ENCODE results near the gene RCBTB2.
"Not testable (repeated sequence)": the region's sequence is repeated elsewhere in the genome, so short reads cannot be mapped to it uniquely, and the experiment has no call there.

RCBTB2 gene

GRCh38 chr13:48532506-48533499, at the start of gene RCBTB2:
Gene RCBTB2, minus strand, starts transcription at chr13:48533080. Its CDS starts 11,141 bp downstream, at chr13:48521939.
- peak within 1 kb of the TSS; percentile 63 for H3K4me3 ChIP-seq (ENCODE audit: low read depth, low read length)

DNA sequence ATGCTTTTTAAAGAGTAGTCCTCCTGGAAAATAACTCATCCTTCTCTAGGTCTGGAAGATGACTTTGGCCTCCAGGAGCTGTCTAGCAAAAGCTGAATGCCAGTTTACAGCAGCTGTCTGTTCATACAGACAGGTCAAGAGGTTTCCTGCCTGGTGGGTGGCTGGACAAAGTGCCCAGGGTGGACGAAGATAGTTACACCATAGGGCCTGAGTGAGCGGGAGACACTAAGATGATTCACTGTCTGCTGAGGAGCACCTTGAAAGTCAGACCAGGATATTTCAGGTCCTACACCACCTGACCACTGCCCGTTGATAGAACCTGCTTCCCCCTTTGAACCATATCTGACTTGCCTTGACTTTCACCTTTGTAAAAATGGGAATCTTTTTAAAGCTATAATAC, 49.2 kb upstream of the RCBTB2 start:
- no peak overlapping the region for H3K4me3 ChIP-seq (ENCODE audit: low read depth, low read length)

DNA sequence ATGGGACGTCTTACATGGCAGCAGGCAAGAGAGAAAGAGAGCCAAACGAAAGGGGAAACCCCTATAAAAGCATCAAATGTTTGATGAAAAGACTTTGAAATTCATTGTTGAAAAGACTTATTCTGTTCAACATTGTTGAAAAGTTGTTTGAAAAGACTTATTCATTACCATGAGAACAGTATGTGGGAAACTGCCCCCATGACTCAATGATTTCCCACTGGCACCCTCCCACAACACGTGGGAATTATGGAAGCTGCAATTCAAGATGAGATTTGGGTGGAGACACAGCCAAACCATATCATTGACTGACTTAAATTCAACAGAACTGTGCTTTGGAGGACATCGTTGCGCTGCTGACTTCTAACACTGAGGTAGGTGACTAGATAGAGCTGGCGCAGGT, 48.0 kb upstream of the RCBTB2 start:
- no peak overlapping the region for H3K4me3 ChIP-seq (ENCODE audit: low read depth, low read length)

GRCh38 chr13:48580185-48580803, 47.4 kb upstream of the RCBTB2 start:
- H3K4me3 ChIP-seq (ENCODE audit: low read depth, low read length), result no peak overlapping the region

DNA sequence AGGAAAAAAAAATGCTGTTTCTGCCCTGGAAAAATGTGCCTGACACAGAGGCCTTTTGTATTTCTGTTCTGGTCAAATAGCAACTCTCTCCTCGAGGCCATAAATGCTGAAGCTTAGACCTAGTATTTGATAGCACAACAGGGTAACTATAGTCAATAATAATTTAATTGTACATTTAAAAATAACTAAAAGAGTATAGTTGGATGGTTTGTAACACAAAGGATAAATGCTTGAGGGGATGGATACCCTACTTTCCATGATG, 47.0 kb upstream of the RCBTB2 start:
- H3K4me3 ChIP-seq (ENCODE audit: low read depth, low read length), result not testable (repeated sequence)

- H3K4me3 ChIP-seq (ENCODE audit: low read depth, low read length), result no peak overlapping the region
Measured at GRCh38 chr13:48579165-48579918, 46.5 kb upstream of the RCBTB2 start.

- no peak overlapping the region for H3K4me3 ChIP-seq (ENCODE audit: low read depth, low read length)
Measured at GRCh38 chr13:48578516-48579164, 45.8 kb upstream of the RCBTB2 start.

- no peak overlapping the region for H3K4me3 ChIP-seq (ENCODE audit: low read depth, low read length)
Measured at GRCh38 chr13:48576448-48577010, 43.6 kb upstream of the RCBTB2 start.

GRCh38 chr13:48575031-48575430, 42.2 kb upstream of the RCBTB2 start:
- no peak overlapping the region for H3K4me3 ChIP-seq (ENCODE audit: low read depth, low read length)

DNA sequence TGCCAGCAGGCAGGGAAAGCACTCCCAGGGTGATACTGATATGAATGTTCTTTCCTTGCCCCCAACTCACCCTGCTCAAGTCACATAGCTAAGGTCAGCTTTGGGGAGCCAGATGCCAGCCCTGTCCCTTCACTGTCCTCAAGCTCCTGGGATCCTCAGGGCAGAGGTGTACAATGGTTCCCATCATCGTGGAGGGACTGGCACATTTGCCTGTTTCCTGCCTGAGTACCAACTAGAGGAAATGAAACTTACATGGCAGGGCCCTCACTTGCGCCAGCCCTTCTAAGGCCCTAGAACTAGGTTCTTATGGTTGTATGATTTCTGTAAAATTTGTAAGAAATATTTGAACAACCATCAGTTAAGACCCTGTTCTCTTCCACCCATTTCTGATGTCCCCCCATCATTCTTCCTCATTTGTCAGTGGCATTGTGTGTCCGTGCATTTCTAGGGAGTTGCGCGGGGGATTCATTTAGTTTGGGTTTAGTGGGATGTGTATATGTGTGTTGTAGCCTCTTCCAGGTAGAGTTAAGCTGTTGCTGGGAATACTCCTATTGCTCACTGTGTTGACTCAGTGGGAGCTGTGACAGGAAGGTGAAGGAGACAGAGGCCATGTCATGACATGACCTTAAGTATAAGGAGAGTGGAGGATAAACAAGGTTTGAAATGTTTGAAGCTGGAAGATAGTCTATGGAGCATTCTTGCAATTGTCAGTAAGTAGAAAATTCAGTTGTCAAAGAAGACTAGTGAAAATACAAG, 41.3 kb upstream of the RCBTB2 start:
- H3K4me3 ChIP-seq (ENCODE audit: low read depth, low read length), result no peak overlapping the region

DNA sequence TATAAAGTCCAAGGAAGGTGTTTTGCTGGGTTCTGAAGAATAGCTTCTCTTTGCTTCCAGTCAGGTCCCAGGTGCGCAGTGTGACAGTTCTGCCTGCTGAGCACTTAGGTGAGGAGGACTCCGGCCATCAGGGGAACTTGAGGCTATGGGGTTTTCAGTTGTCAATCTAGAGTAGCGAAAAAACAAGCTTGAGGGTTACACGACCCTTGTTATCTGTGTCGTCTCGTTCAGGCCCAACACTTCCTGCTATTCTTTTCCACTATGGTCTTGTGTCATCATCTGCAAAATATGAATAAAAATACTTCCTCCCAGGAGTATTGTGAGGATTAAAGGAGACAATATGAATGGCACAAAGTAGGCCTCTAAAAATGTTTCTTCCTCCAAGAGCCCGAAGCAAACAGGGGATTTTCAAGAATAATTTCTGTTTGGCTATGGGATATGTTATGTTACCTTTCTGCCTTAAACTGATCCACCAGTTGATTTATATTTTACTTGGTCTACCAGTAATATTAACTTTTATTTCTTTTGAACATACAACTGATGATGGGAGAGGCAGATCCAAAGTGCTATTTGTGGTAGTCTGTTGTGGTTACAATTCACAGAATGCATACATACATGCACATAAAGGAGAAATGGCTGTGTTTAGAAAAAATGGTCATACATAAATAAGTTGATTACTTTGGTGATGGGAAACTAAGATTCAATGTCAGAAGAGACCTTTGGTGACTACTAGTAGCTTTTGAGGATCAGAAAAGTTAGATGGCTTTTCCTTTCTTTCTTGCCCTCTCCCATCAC, 40.5 kb upstream of the RCBTB2 start:
- no peak overlapping the region for H3K4me3 ChIP-seq (ENCODE audit: low read depth, low read length)

- no peak overlapping the region for H3K4me3 ChIP-seq (ENCODE audit: low read depth, low read length)
Measured at GRCh38 chr13:48571126-48571913, 38.4 kb upstream of the RCBTB2 start.

- no peak overlapping the region for H3K4me3 ChIP-seq (ENCODE audit: low read depth, low read length)
Measured at GRCh38 chr13:48570216-48570828, 37.4 kb upstream of the RCBTB2 start.

DNA sequence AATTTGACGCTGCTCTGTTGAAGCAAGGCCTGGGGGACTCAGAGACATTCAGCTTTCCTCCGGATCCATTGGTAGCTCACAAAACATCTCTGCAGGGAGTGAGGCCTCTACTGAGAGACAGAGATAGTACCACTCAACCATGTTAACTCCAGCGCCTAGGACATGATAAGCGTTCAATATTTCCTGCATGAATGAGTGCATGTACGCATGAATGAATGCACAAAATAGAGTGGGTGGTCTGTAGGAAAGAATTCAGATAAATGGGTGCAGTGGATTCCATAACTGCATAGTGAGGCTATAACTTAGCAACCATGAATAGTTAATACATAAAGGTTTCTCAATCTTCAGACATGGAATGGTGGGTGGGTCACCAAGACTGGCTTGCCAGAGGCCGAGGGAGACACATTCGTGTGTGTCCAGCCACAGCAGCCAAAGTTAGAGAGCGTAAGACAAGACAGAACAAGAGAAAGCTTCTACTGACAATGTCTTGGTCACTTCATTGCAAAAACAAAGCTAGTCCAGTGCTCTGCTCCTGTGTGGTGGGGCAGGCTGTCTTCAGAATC, 36.3 kb upstream of the RCBTB2 start:
- H3K4me3 ChIP-seq (ENCODE audit: low read depth, low read length), result no peak overlapping the region

DNA sequence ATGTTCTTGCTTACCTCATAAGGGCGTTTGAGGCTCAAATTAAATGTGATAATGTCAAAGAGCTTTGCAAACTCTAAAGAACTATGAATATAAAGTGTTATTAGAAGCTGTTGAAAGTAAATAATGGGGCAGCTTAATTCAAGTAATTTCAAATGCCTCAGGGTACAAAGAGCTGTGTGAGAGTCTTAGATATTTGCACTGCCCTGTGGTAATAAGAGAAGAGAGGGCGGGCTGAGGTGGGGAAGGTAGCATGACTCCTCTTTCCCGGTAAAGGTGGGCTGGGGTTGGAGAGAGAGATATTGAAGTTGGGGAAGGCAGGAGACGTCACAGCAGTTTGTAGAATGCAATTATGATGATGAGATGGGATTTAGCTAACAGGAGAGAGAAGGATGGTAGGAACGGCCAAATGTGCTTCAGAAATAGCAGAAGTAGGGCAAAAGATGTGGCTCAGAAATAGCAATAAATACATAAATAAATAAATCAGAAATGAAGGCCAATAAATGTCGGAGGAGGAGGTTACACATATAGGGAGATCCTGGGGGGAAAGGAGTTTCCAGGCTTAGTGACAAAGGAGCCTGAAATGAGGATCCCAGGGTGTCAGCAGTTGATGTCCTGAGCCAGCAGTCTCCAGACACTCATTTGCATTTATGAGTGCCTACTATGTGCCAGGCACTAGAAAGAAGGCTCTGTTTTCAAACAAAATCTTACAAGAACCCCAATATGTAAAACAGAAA, 35.7 kb upstream of the RCBTB2 start:
- no peak overlapping the region for H3K4me3 ChIP-seq (ENCODE audit: low read depth, low read length)

DNA sequence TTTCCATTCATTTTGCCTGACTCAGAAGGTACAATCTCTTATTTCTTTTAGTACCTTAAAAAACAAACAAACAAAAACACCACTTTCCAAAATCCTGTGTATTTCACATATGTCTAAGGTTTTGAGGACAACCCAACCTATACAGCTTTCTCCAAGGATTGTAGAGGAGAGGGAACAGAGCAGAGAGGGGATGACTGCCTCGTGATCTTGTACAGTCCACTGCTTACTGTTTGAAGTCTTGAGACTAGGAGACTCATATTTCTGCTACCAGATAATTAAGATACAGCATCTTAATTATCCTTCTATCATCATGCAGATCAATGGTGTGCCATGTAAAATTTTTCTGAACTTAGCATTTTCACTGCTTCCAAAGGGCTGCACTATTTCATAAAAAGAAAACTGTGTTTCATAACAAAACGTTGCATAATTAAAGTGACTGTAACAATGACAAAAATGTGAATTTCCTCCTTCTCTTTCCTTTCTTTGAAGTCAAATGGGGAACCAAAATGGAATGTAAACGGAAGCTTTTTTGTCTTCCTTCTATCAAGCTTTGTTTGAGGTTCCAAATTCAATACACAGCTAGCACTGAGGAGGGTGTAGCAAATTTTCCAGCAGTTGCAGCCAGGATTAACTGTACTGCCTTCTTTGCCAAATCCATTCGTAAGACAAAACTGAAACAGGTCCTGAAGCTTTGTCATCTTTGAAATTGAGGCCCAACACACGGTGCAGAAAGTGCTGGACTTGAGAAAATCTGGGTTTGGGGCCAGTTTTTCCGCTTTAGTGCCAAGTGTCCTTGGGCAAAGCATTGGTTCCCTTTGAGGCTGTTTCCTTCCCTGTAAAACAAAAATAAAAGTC, 34.9 kb upstream of the RCBTB2 start:
- no peak overlapping the region for H3K4me3 ChIP-seq (ENCODE audit: low read depth, low read length)
